Neural cell (in vitro differentiated cells): ENCODE results near the gene ABRACL. TPM values are rescaled to one million over a fixed set of nuclear protein-coding genes. Genes with fewer than 3 reads are reported as not detected.

ENCODE experiments used
- H2AFZ ChIP-seq: fragments of 200-600, 300-800 bp; sonication (generic), shearing (Covaris generic); 2 replicates; pipeline ENCODE4 v1.6.0; 2014; ENCODE audit warnings: low read depth, mild to moderate bottlenecking, antibody characterized with exemption, low read length, moderate library complexity
- H3F3A ChIP-seq: fragments of 200-600 bp; shearing (Covaris generic); 2 replicates; pipeline ENCODE4 v1.6.1; 2016; ENCODE audit warnings: mild to moderate bottlenecking, moderate library complexity, mixed read lengths, antibody characterized with exemption, low read length; ENCODE audit not compliant: insufficient read depth, poor library complexity, severe bottlenecking
- H3K27ac ChIP-seq: fragments of 200-600, 300-800 bp; sonication (generic), shearing (Covaris generic); 2 replicates; pipeline ENCODE4 v1.5.1; 2014; ENCODE audit warnings: mild to moderate bottlenecking, low read length, moderate library complexity
- H3K27me3 ChIP-seq: fragments of 300-800, 200-600 bp; sonication (generic), shearing (Covaris generic); 2 replicates; pipeline ENCODE4 v1.6.0; 2014; ENCODE audit warnings: mild to moderate bottlenecking, low read depth, low read length, moderate library complexity; ENCODE audit not compliant: insufficient read depth
- H3K36me3 ChIP-seq: fragments of 300-800, 200-600 bp; sonication (generic), shearing (Covaris generic); 2 replicates; pipeline ENCODE4 v1.5.1; 2014; ENCODE audit warnings: mild to moderate bottlenecking, antibody characterized with exemption, low read length, moderate library complexity; ENCODE audit not compliant: insufficient read depth
- H3K4me2 ChIP-seq: fragments of 300-800, 200-600 bp; sonication (generic), shearing (Covaris generic); 2 replicates; pipeline ENCODE4 v1.6.0; 2014; ENCODE audit warnings: mild to moderate bottlenecking, low read length
- H3K4me3 ChIP-seq: fragments of 300-800, 200-600 bp; sonication (generic), shearing (Covaris generic); 2 replicates; pipeline ENCODE4 v1.5.1; 2014; ENCODE audit warnings: mild to moderate bottlenecking, low read length, moderate library complexity
- H3K79me2 ChIP-seq: fragments of 200-600 bp; shearing (Covaris generic); replicated peaks from 2 replicates; pipeline ENCODE4 v1.6.0; 2014; ENCODE audit warnings: mild to moderate bottlenecking, low read length, moderate library complexity; ENCODE audit not compliant: insufficient read depth
- H3K9ac ChIP-seq: fragments of 300-800, 200-600 bp; sonication (generic), shearing (Covaris generic); 2 replicates; pipeline ENCODE4 v1.6.1; 2016; ENCODE audit warnings: mild to moderate bottlenecking, low read length, mixed read lengths
- H3K9me2 ChIP-seq: fragments of 200-600 bp; shearing (Covaris generic); 2 replicates; pipeline ENCODE4 v1.6.1; 2016; ENCODE audit warnings: mild to moderate bottlenecking, low read length, mixed read lengths; ENCODE audit not compliant: insufficient read depth
- H3K9me3 ChIP-seq: fragments of 200-600, 300-800 bp; sonication (generic), shearing (Covaris generic); 2 replicates; pipeline ENCODE4 v1.6.1; 2016; ENCODE audit warnings: mild to moderate bottlenecking, mixed run types, low read length, moderate library complexity, mixed read lengths
- H4K20me1 ChIP-seq: fragments of 200-600 bp; shearing (Covaris generic); 2 replicates; pipeline ENCODE4 v1.6.1; 2016; ENCODE audit warnings: mild to moderate bottlenecking, mixed run types; ENCODE audit not compliant: insufficient read depth
- EP300 ChIP-seq: fragments of 450-650 bp; conservative IDR thresholded peaks from 2 replicates; pipeline ENCODE4 v1.6.1; 2014; ENCODE audit warnings: antibody characterized with exemption, mild to moderate bottlenecking, moderate library complexity; ENCODE audit not compliant: poor library complexity, severe bottlenecking
- EZH2 ChIP-seq: fragments of 200-600, 300-800 bp; shearing (Covaris generic), sonication (generic); IDR thresholded peaks from 2 replicates; pipeline ENCODE4 v1.6.1; 2014; ENCODE audit warnings: antibody characterized with exemption, low read length, borderline replicate concordance, mild to moderate bottlenecking; ENCODE audit not compliant: insufficient read depth, poor library complexity, severe bottlenecking
- MXI1 ChIP-seq: fragments of 450-650 bp; conservative IDR thresholded peaks from 2 replicates; pipeline ENCODE4 v1.6.1; 2014; ENCODE audit warnings: antibody characterized with exemption, mild to moderate bottlenecking; ENCODE audit not compliant: poor library complexity, severe bottlenecking
- POLR2AphosphoS5 ChIP-seq: IDR thresholded peaks from 2 replicates; pipeline ENCODE4 v1.6.1; 2012
- RAD21 ChIP-seq: fragments of 450-650 bp; conservative IDR thresholded peaks from 2 replicates; pipeline ENCODE4 v1.6.1; 2014; ENCODE audit warnings: antibody characterized with exemption, mild to moderate bottlenecking, moderate library complexity
- REST ChIP-seq: IDR thresholded peaks from 2 replicates; pipeline ENCODE4 v1.6.1; 2012; ENCODE audit warnings: borderline replicate concordance
- SMC3 ChIP-seq: fragments of 450-650 bp; conservative IDR thresholded peaks from 2 replicates; pipeline ENCODE4 v1.6.1; 2014; ENCODE audit warnings: antibody characterized with exemption, mild to moderate bottlenecking, moderate library complexity; ENCODE audit not compliant: poor library complexity
- TAF1 ChIP-seq: IDR thresholded peaks from 2 replicates; pipeline ENCODE4 v1.6.1; 2012; ENCODE audit warnings: low read depth
- polyA plus RNA-seq: library from polyadenylated mRNA; depleted of rRNA; stranded (reverse); fragments of >200 nt; gene quantifications from 2 replicates; pipeline ENCODE4 v1.2.3, GENCODE V29; 2014
- TF ChIP-seq, protein P1 (sequence below): fragments of 450-650 bp; IDR thresholded peaks from 2 replicates; pipeline ENCODE4 v1.5.1; 2014; ENCODE audit warnings: antibody characterized with exemption, mild to moderate bottlenecking, moderate library complexity; ENCODE audit not compliant: poor library complexity, severe bottlenecking

ABRACL gene
- polyA plus RNA-seq, 1 donor from 2014 or later: 201 TPM

DNA sequence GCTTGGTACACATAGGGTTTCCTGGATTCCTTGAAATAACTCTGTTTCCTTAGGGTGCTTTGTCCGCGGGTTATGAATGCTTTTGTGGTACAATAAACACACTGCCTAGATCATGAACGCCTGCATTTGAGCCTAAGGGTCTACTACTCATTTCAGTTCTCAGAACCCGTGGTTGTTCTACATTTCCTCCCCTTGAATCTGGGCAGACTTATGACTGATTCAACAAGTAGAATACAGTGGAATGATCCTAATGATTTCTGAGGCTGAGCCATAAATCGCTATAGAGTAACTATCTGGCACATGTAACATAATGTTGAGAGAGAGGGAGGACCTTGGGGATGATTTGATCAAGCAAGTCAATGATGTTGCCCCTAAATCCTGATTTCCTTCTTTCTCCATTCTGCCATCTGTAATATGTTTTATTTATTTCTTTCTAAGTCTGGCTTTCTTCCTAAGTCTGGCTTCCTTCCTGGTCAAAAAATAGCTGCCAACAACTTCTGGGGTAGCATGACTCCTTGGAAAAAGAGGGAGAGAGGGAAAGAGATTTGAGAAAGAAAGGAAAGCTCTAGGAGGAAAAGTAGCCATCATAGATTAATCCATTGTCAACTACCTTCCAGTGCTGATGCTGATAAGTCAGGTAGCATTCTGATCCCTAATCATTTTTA, 23.0 kb downstream of the ABRACL start:
- Histone ChIP-seq H3K9me2 (no peaks in the 10 kb centered on the region), H2AFZ (no peak overlapping the region), H3K9me3 (no peaks in the 10 kb centered on the region), H3K27ac (no peak overlapping the region), H3K4me2 (no peak overlapping the region), H3F3A (no peaks in the 10 kb centered on the region), H3K79me2 (no peaks in the 10 kb centered on the region), H3K9ac (no peak overlapping the region), H3K36me3 (no peaks in the 10 kb centered on the region), H3K27me3 (no peaks in the 10 kb centered on the region), H3K4me3 (no peak overlapping the region), H4K20me1 (no peaks in the 10 kb centered on the region)
- no peak for TF ChIP-seq TAF1
- no peak for TF ChIP-seq EZH2
- TF ChIP-seq EP300: no peak
- no peak for TF ChIP-seq REST

DNA sequence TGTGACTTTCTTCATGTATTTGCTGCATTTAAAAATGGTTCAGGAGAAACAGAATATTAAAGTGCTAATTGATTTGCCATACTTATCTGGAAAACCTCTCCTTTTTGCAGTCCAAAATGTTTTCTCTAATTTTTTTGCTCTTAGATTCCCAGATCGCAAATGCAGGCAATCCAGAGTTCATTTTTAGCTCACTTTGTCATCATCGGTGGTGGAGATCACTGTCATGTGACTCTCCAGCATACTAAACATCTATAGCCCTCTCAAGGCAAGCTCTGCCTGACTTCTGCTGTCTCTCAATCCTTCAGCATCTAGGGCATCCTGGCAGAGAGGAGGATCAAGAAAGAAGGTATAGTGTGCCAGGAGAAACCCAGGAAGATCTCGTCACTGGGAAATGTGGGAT, 24.8 kb downstream of the ABRACL start:
- no peaks in the 10 kb centered on the region for H3K36me3 ChIP-seq
- H3F3A ChIP-seq: no peaks in the 10 kb centered on the region
- H3K4me3 ChIP-seq: no peak overlapping the region
- H3K4me2 ChIP-seq: no peak overlapping the region
- no peaks in the 10 kb centered on the region for H3K27me3 ChIP-seq
- no peak overlapping the region for H3K9ac ChIP-seq
- no peaks in the 10 kb centered on the region for H3K9me2 ChIP-seq
- H3K79me2 ChIP-seq: no peaks in the 10 kb centered on the region
- TF ChIP-seq SMC3 (no peak), MXI1 (no peak), REST (no peak), EZH2 (no peak), TAF1 (no peak), EP300 (no peak), RAD21 (no peak), POLR2AphosphoS5 (no peak)
- TF ChIP-seq, protein P1, sequence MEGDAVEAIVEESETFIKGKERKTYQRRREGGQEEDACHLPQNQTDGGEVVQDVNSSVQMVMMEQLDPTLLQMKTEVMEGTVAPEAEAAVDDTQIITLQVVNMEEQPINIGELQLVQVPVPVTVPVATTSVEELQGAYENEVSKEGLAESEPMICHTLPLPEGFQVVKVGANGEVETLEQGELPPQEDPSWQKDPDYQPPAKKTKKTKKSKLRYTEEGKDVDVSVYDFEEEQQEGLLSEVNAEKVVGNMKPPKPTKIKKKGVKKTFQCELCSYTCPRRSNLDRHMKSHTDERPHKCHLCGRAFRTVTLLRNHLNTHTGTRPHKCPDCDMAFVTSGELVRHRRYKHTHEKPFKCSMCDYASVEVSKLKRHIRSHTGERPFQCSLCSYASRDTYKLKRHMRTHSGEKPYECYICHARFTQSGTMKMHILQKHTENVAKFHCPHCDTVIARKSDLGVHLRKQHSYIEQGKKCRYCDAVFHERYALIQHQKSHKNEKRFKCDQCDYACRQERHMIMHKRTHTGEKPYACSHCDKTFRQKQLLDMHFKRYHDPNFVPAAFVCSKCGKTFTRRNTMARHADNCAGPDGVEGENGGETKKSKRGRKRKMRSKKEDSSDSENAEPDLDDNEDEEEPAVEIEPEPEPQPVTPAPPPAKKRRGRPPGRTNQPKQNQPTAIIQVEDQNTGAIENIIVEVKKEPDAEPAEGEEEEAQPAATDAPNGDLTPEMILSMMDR: no peak
- H3K9me3 ChIP-seq: no peaks in the 10 kb centered on the region
- H4K20me1 ChIP-seq: no peaks in the 10 kb centered on the region
- no peak overlapping the region for H2AFZ ChIP-seq
- H3K27ac ChIP-seq: no peak overlapping the region
